WTC11 (cell line): ENCODE data around the gene PUM1. TPM values are rescaled to one million over a fixed set of nuclear protein-coding genes. Genes with fewer than 3 reads are reported as not detected.
"Not testable (repeated sequence)": the region's sequence is repeated elsewhere in the genome, so short reads cannot be mapped to it uniquely, and the experiment has no call there.

Experiments used
- ATAC-seq: fragments of 200-7000 bp; cut with Tn5 transposase; 2 replicates; pipeline ENCODE4 v1.10.0; 2021; ENCODE audit warnings: mild to moderate bottlenecking, moderate library complexity
- CTCF ChIA-PET: fragments of 300-600 bp; sonication (Branson Sonifier 250); formaldehyde crosslinking; loops from one replicate; lab custom pipeline; 2021; ENCODE audit warnings: antibody characterized with exemption; lab: Charles Lee
- POLR2A ChIA-PET: fragments of 350-600 bp; sonication (Branson Sonifier 250); formaldehyde crosslinking; loops from one replicate; lab custom pipeline; 2021; ENCODE audit warnings: antibody characterized with exemption; lab: Charles Lee
- DNase-seq: peaks from one replicate; pipeline ENCODE4 v3.0.0; 2021; ENCODE audit warnings: low spot score
- H3K27ac Mint-ChIP-seq: 2 replicates; pipeline ENCODE4 v1.8.0; 2021; ENCODE audit warnings: mixed read lengths
- H3K27me3 Mint-ChIP-seq: 2 replicates; pipeline ENCODE4 v1.8.0; 2021; ENCODE audit warnings: low read depth, mild to moderate bottlenecking, moderate library complexity, mixed read lengths
- H3K36me3 Mint-ChIP-seq: 2 replicates; pipeline ENCODE4 v1.8.0; 2021; ENCODE audit warnings: mixed read lengths
- H3K4me1 Mint-ChIP-seq: 2 replicates; pipeline ENCODE4 v1.8.0; 2022; ENCODE audit warnings: mixed read lengths
- H3K4me3 Mint-ChIP-seq: 2 replicates; pipeline ENCODE4 v1.8.0; 2021; ENCODE audit warnings: mild to moderate bottlenecking, moderate library complexity, mixed read lengths
- H3K9me3 Mint-ChIP-seq: 2 replicates; pipeline ENCODE4 v1.8.0; 2021; ENCODE audit warnings: mixed read lengths
- CBFB ChIP-seq: sonication (generic); formaldehyde crosslinking; IDR thresholded peaks from 2 replicates; pipeline ENCODE4 v1.8.1; 2022; ENCODE audit warnings: mild to moderate bottlenecking, low read depth, missing genetic modification reagents
- CREM ChIP-seq: sonication (generic); formaldehyde crosslinking; IDR thresholded peaks from 2 replicates; pipeline ENCODE4 v1.8.1; 2022; ENCODE audit warnings: mild to moderate bottlenecking, missing genetic modification reagents, moderate library complexity
- GABPB1 ChIP-seq: sonication (generic); formaldehyde crosslinking; IDR thresholded peaks from 2 replicates; pipeline ENCODE4 v1.8.1; 2023; ENCODE audit warnings: mild to moderate bottlenecking, missing genetic modification reagents
- GRHL2 ChIP-seq: fragments of 250-450 bp; sonication (Bioruptor Pico); IDR thresholded peaks from 2 replicates; pipeline ENCODE4 v1.8.0; 2022; ENCODE audit warnings: mild to moderate bottlenecking, moderate library complexity; ENCODE audit not compliant: insufficient replicate concordance, severe bottlenecking
- JAZF1 ChIP-seq: fragments of 250-450 bp; sonication (Bioruptor Pico); IDR thresholded peaks from 2 replicates; pipeline ENCODE4 v1.9.0; 2021; ENCODE audit warnings: moderate library complexity, mild to moderate bottlenecking, inconsistent platforms
- JUN ChIP-seq: sonication (generic); formaldehyde crosslinking; IDR thresholded peaks from 2 replicates; pipeline ENCODE4 v1.8.0; 2023; ENCODE audit warnings: mild to moderate bottlenecking, missing genetic modification reagents
- MYBL2 ChIP-seq: sonication (generic); formaldehyde crosslinking; IDR thresholded peaks from 2 replicates; pipeline ENCODE4 v1.8.1; 2023; ENCODE audit warnings: mild to moderate bottlenecking, moderate library complexity, missing genetic modification reagents
- OVOL2 ChIP-seq: fragments of 250-450 bp; sonication (Bioruptor Pico); IDR thresholded peaks from 2 replicates; pipeline ENCODE4 v1.9.0; 2021; ENCODE audit warnings: mild to moderate bottlenecking, borderline replicate concordance
- PRRX2 ChIP-seq: fragments of 250-450 bp; sonication (Bioruptor Pico); IDR thresholded peaks from 2 replicates; pipeline ENCODE4 v1.8.0; 2021; ENCODE audit warnings: mild to moderate bottlenecking
- SMAD3 ChIP-seq: sonication (generic); formaldehyde crosslinking; IDR thresholded peaks from 2 replicates; pipeline ENCODE4 v1.8.0; 2022; ENCODE audit warnings: missing genetic modification reagents, mild to moderate bottlenecking, borderline replicate concordance
- ZNF121 ChIP-seq: sonication (generic); formaldehyde crosslinking; IDR thresholded peaks from 2 replicates; pipeline ENCODE4 v1.8.0; 2023; ENCODE audit warnings: missing genetic modification reagents
- ZNF232 ChIP-seq: sonication (generic); formaldehyde crosslinking; IDR thresholded peaks from 2 replicates; pipeline ENCODE4 v1.8.0; 2022; ENCODE audit warnings: mild to moderate bottlenecking, missing genetic modification reagents
- ZNF317 ChIP-seq: sonication (generic); formaldehyde crosslinking; IDR thresholded peaks from 2 replicates; pipeline ENCODE4 v1.8.1; 2023; ENCODE audit warnings: low read depth, mild to moderate bottlenecking, moderate library complexity, missing genetic modification reagents, borderline replicate concordance
- ZNF416 ChIP-seq: fragments of 250-450 bp; sonication (Bioruptor Pico); IDR thresholded peaks from 2 replicates; pipeline ENCODE4 v1.9.0; 2021; ENCODE audit warnings: mild to moderate bottlenecking, inconsistent platforms
- total RNA-seq: library from RNA; stranded (reverse); gene quantifications from 3 replicates; pipeline ENCODE4 v1.2.3, GENCODE V29; 2021
- TF ChIP-seq, protein P1 (sequence below): fragments of 250-450 bp; sonication (Bioruptor Pico); IDR thresholded peaks from 2 replicates; pipeline ENCODE4 v1.8.0; 2021; ENCODE audit warnings: mild to moderate bottlenecking
- TF ChIP-seq, protein P2 (sequence below): sonication (generic); formaldehyde crosslinking; IDR thresholded peaks from 2 replicates; pipeline ENCODE4 v1.8.0; 2023; ENCODE audit warnings: missing genetic modification reagents, mild to moderate bottlenecking, borderline replicate concordance
- TF ChIP-seq, protein P3 (sequence below): sonication (generic); formaldehyde crosslinking; IDR thresholded peaks from 2 replicates; pipeline ENCODE4 v1.8.0; 2022; ENCODE audit warnings: mild to moderate bottlenecking, missing genetic modification reagents
- TF ChIP-seq, protein P4 (sequence below): fragments of 250-450 bp; sonication (Bioruptor Pico); IDR thresholded peaks from 2 replicates; pipeline ENCODE4 v1.9.0; 2021; ENCODE audit warnings: mild to moderate bottlenecking
- TF ChIP-seq, protein P5 (sequence below): sonication (generic); formaldehyde crosslinking; IDR thresholded peaks from 2 replicates; pipeline ENCODE4 v1.8.1; 2022; ENCODE audit warnings: low read depth, mild to moderate bottlenecking, moderate library complexity, missing genetic modification reagents, borderline replicate concordance
- TF ChIP-seq, protein P6 (sequence below): sonication (generic); formaldehyde crosslinking; IDR thresholded peaks from 2 replicates; pipeline ENCODE4 v1.8.1; 2023; ENCODE audit warnings: mild to moderate bottlenecking, missing genetic modification reagents, borderline replicate concordance

The PUM1 gene
- total RNA-seq, 1 experiment from 2014 or later, result 147 TPM

DNA sequence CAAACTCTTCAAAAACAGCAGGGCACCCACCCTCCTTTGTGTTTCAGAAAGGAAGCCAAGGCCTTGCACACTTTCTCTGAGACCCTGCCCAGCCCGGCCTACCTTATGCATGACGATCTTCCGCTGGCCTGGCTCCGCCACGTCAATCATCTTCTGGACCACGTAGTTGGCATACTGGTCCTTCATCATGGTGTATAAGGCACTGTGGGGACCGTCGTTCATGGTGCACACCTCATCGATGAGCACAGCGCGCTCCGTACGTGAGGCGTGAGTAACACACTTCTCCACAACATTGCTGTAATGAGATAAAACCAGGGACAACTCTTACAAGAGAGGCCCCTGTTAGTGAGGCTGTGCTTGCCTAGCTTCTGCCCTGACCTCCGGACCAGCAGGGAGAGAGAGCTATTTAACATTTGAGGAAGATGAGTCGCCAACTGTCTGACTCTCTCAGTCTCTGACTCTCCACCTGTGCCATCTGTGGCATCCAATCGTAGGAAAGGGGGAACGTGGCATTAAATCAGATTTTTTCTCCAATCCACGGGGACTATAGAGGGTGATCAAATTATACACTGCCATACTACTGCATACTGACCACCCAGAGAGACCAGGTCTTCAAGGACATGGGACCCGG, 128.9 kb downstream of the PUM1 start:
- H3K36me3 Mint-ChIP-seq, result peaks cover 70% of the 10 kb centered on the region
- no peak for TF ChIP-seq ZNF317 (CRISPR knock-in tag)
- TF ChIP-seq CBFB (CRISPR knock-in tag), result no peak
- no peak for TF ChIP-seq OVOL2 (CRISPR knock-in tag)
- no peak for TF ChIP-seq GRHL2 (CRISPR knock-in tag)
- TF ChIP-seq, protein P1, sequence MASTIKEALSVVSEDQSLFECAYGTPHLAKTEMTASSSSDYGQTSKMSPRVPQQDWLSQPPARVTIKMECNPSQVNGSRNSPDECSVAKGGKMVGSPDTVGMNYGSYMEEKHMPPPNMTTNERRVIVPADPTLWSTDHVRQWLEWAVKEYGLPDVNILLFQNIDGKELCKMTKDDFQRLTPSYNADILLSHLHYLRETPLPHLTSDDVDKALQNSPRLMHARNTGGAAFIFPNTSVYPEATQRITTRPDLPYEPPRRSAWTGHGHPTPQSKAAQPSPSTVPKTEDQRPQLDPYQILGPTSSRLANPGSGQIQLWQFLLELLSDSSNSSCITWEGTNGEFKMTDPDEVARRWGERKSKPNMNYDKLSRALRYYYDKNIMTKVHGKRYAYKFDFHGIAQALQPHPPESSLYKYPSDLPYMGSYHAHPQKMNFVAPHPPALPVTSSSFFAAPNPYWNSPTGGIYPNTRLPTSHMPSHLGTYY, result no peak
- TF ChIP-seq SMAD3, result no peak
- no peak for TF ChIP-seq ZNF121
- no peak for TF ChIP-seq PRRX2 (CRISPR knock-in tag)
- TF ChIP-seq, protein P2, sequence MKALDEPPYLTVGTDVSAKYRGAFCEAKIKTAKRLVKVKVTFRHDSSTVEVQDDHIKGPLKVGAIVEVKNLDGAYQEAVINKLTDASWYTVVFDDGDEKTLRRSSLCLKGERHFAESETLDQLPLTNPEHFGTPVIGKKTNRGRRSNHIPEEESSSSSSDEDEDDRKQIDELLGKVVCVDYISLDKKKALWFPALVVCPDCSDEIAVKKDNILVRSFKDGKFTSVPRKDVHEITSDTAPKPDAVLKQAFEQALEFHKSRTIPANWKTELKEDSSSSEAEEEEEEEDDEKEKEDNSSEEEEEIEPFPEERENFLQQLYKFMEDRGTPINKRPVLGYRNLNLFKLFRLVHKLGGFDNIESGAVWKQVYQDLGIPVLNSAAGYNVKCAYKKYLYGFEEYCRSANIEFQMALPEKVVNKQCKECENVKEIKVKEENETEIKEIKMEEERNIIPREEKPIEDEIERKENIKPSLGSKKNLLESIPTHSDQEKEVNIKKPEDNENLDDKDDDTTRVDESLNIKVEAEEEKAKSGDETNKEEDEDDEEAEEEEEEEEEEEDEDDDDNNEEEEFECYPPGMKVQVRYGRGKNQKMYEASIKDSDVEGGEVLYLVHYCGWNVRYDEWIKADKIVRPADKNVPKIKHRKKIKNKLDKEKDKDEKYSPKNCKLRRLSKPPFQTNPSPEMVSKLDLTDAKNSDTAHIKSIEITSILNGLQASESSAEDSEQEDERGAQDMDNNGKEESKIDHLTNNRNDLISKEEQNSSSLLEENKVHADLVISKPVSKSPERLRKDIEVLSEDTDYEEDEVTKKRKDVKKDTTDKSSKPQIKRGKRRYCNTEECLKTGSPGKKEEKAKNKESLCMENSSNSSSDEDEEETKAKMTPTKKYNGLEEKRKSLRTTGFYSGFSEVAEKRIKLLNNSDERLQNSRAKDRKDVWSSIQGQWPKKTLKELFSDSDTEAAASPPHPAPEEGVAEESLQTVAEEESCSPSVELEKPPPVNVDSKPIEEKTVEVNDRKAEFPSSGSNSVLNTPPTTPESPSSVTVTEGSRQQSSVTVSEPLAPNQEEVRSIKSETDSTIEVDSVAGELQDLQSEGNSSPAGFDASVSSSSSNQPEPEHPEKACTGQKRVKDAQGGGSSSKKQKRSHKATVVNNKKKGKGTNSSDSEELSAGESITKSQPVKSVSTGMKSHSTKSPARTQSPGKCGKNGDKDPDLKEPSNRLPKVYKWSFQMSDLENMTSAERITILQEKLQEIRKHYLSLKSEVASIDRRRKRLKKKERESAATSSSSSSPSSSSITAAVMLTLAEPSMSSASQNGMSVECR (CRISPR knock-in tag), result no peak
- no peak for TF ChIP-seq GABPB1 (CRISPR knock-in tag)
- TF ChIP-seq JUN (CRISPR knock-in tag), result no peak
- TF ChIP-seq, protein P3, sequence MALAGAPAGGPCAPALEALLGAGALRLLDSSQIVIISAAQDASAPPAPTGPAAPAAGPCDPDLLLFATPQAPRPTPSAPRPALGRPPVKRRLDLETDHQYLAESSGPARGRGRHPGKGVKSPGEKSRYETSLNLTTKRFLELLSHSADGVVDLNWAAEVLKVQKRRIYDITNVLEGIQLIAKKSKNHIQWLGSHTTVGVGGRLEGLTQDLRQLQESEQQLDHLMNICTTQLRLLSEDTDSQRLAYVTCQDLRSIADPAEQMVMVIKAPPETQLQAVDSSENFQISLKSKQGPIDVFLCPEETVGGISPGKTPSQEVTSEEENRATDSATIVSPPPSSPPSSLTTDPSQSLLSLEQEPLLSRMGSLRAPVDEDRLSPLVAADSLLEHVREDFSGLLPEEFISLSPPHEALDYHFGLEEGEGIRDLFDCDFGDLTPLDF (CRISPR knock-in tag), result no peak
- TF ChIP-seq JAZF1 (CRISPR knock-in tag), result no peak
- ChIA-PET POLR2A (no interaction called here), CTCF (no interaction called here)
- ATAC-seq (no peak), DNase-seq (no peak)
- H3K4me1 Mint-ChIP-seq, result peaks cover 9% of the 10 kb centered on the region
- H3K27ac Mint-ChIP-seq, result no peak overlapping the region
- H3K4me3 Mint-ChIP-seq, result no peak overlapping the region
- no peaks in the 10 kb centered on the region for H3K9me3 Mint-ChIP-seq
- no peaks in the 10 kb centered on the region for H3K27me3 Mint-ChIP-seq

DNA sequence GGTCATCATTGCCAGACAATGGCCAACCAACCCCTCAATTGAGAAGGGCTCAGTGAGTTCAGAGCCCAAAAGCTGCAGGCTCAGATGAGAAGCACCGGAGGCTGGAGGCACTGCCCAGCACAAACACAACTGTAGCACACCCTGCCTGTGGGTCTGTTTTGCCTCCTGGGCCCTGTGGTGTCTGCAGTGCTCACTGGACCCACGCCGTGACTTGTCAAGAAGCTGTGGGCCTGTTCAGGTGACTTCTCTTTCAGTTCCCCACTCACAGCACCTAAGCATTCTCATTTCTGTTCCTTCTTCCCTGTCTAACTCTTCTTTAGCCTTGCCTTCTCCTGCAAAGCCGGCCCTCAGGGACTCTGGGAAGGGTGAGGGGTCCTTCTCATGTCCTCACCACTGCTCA, 129.8 kb downstream of the PUM1 start:
- ATAC-seq, H3K4me1 Mint-ChIP-seq, POLR2A ChIA-PET, H3K4me3 Mint-ChIP-seq, H3K27me3 Mint-ChIP-seq, CTCF ChIA-PET, H3K27ac Mint-ChIP-seq, H3K9me3 Mint-ChIP-seq, DNase-seq: not testable (repeated sequence)
- H3K36me3 Mint-ChIP-seq, result peaks cover 64% of the 10 kb centered on the region

DNA sequence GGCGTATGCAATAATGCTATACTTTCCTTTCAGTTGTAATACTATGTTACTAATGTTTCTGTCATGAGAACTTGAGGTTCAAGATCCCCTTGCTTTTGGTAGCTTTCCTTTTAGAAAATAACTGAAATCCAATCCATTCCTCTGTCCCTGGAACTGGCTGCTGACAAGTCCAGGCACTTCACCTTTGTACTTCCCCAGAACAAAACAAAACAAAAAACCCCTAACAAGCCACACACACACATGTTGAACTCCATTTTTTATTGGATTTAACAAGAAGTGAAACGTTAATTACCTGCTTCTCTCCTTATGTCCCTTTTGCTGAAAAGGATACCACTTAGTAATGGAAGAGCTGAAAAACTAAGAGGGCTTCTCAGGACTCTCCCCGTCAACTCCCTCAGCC, 130.9 kb downstream of the PUM1 start:
- H3K9me3 Mint-ChIP-seq, result no peaks in the 10 kb centered on the region
- ChIA-PET CTCF (interaction anchor here (0.5 to 2.3 kb wide), 4 partner anchors 115 to 155 kb away, joined by 3 to 9 read pairs (median 4); no protein-coding TSS in a partner anchor), POLR2A (no interaction called here)
- H3K4me3 Mint-ChIP-seq, result no peak overlapping the region
- DNase-seq (no peak), ATAC-seq (no peak)
- H3K27ac Mint-ChIP-seq, result peak overlapping the region; percentile 73
- peaks cover 53% of the 10 kb centered on the region for H3K36me3 Mint-ChIP-seq
- peaks cover 9% of the 10 kb centered on the region for H3K4me1 Mint-ChIP-seq
- H3K27me3 Mint-ChIP-seq, result no peaks in the 10 kb centered on the region
- TF ChIP-seq, protein P4, sequence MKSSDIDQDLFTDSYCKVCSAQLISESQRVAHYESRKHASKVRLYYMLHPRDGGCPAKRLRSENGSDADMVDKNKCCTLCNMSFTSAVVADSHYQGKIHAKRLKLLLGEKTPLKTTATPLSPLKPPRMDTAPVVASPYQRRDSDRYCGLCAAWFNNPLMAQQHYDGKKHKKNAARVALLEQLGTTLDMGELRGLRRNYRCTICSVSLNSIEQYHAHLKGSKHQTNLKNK, result no peak
- TF ChIP-seq, protein P5, sequence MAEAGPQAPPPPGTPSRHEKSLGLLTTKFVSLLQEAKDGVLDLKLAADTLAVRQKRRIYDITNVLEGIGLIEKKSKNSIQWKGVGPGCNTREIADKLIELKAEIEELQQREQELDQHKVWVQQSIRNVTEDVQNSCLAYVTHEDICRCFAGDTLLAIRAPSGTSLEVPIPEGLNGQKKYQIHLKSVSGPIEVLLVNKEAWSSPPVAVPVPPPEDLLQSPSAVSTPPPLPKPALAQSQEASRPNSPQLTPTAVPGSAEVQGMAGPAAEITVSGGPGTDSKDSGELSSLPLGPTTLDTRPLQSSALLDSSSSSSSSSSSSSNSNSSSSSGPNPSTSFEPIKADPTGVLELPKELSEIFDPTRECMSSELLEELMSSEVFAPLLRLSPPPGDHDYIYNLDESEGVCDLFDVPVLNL (CRISPR knock-in tag), result no peak
- TF ChIP-seq, protein P6, sequence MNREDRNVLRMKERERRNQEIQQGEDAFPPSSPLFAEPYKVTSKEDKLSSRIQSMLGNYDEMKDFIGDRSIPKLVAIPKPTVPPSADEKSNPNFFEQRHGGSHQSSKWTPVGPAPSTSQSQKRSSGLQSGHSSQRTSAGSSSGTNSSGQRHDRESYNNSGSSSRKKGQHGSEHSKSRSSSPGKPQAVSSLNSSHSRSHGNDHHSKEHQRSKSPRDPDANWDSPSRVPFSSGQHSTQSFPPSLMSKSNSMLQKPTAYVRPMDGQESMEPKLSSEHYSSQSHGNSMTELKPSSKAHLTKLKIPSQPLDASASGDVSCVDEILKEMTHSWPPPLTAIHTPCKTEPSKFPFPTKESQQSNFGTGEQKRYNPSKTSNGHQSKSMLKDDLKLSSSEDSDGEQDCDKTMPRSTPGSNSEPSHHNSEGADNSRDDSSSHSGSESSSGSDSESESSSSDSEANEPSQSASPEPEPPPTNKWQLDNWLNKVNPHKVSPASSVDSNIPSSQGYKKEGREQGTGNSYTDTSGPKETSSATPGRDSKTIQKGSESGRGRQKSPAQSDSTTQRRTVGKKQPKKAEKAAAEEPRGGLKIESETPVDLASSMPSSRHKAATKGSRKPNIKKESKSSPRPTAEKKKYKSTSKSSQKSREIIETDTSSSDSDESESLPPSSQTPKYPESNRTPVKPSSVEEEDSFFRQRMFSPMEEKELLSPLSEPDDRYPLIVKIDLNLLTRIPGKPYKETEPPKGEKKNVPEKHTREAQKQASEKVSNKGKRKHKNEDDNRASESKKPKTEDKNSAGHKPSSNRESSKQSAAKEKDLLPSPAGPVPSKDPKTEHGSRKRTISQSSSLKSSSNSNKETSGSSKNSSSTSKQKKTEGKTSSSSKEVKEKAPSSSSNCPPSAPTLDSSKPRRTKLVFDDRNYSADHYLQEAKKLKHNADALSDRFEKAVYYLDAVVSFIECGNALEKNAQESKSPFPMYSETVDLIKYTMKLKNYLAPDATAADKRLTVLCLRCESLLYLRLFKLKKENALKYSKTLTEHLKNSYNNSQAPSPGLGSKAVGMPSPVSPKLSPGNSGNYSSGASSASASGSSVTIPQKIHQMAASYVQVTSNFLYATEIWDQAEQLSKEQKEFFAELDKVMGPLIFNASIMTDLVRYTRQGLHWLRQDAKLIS (CRISPR knock-in tag), result no peak
- no peak for TF ChIP-seq CBFB (CRISPR knock-in tag)
- TF ChIP-seq ZNF416 (CRISPR knock-in tag), result no peak
- no peak for TF ChIP-seq CREM (CRISPR knock-in tag)
- no peak for TF ChIP-seq ZNF232 (CRISPR knock-in tag)
- TF ChIP-seq MYBL2 (CRISPR knock-in tag), result no peak
- TF ChIP-seq PRRX2 (CRISPR knock-in tag), result no peak
